GM03348 (cell line): ENCODE results near the gene P2RX6.
A peak's percentile ranks its signal among the peaks of the same experiment; 100 is the strongest.
"Not testable (repeated sequence)": the region's sequence is repeated elsewhere in the genome, so short reads cannot be mapped to it uniquely, and the experiment has no call there.

Source experiments
- DNase-seq: peaks from one replicate; pipeline ENCODE4 v3.0.0; 2012; ENCODE audit warnings: low spot score

The P2RX6 gene

GRCh38 chr22:21031545-21032036 lies 16.6 kb downstream of the P2RX6 start:
- DNase-seq, result no peak

- DNase-seq, result no peak
These were observed 17.3 kb downstream of the P2RX6 start, which contains the start of gene SLC7A4 for GRCh38 chr22:21032037-21032867. Gene SLC7A4 (minus strand): TSS chr22:21032561. CDS start chr22:21031812, 749 bp downstream.

- no peak for DNase-seq
These were observed 18.1 kb downstream of the P2RX6 start for GRCh38 chr22:21032868-21033688.

- DNase-seq, result no peak
These were observed 18.9 kb downstream of the P2RX6 start for GRCh38 chr22:21033895-21034294.

- no peak for DNase-seq
These were observed 20.0 kb downstream of the P2RX6 start for GRCh38 chr22:21034989-21035388.

GRCh38 chr22:21038405-21038804 lies 23.4 kb downstream of the P2RX6 start:
- DNase-seq, result no peak

- not testable (repeated sequence) for DNase-seq
These were observed 24.2 kb downstream of the P2RX6 start for GRCh38 chr22:21039158-21039557.

GRCh38 chr22:21041937-21042336 lies 27.0 kb downstream of the P2RX6 start:
- no peak for DNase-seq

GRCh38 chr22:21042978-21043859 lies 28.3 kb downstream of the P2RX6 start:
- no peak for DNase-seq

GRCh38 chr22:21043860-21044535 lies 29.0 kb downstream of the P2RX6 start:
- no peak for DNase-seq

GRCh38 chr22:21044931-21045584 lies 30.1 kb downstream of the P2RX6 start:
- DNase-seq, result peak; percentile 54

GRCh38 chr22:21045585-21046294 lies 30.8 kb downstream of the P2RX6 start, which contains the start of gene LRRC74B:
Gene LRRC74B (plus strand): TSS chr22:21045946. CDS start chr22:21045987, 41 bp downstream.
- DNase-seq, result peak; percentile 98

GRCh38 chr22:21047035-21047661 lies 32.2 kb downstream of the P2RX6 start:
- no peak for DNase-seq

- DNase-seq, result no peak
These were observed 32.8 kb downstream of the P2RX6 start for GRCh38 chr22:21047730-21048129.

- not testable (repeated sequence) for DNase-seq
These were observed 33.5 kb downstream of the P2RX6 start for GRCh38 chr22:21048448-21048847.

GRCh38 chr22:21048965-21049364 lies 34.0 kb downstream of the P2RX6 start:
- not testable (repeated sequence) for DNase-seq

GRCh38 chr22:21051145-21051830 lies 36.3 kb downstream of the P2RX6 start:
- DNase-seq, result no peak

GRCh38 chr22:21051831-21052400 lies 37.0 kb downstream of the P2RX6 start:
- DNase-seq, result peak; percentile 31
